RPMI8226 (cell line): ENCODE results near the gene TBX22.
"Not testable (repeated sequence)": the region's sequence is repeated elsewhere in the genome, so short reads cannot be mapped to it uniquely, and the experiment has no call there.

Experiments used
- DNase-seq: peaks from one replicate; pipeline ENCODE4 v3.0.0-alpha.2; 2015

The TBX22 gene

GRCh38 chrX:80014141-80014940, at the start of gene TBX22:
TSS of gene TBX22 (plus strand) at chrX:80014753. CDS start at chrX:80022270, 7,517 bp downstream.
- no peak for DNase-seq

GRCh38 chrX:79975605-79976004, 38.9 kb upstream of the TBX22 start:
- no peak for DNase-seq

- no peak for DNase-seq
Observed at GRCh38 chrX:80004458-80004857, 10.1 kb upstream of the TBX22 start.

GRCh38 chrX:80011522-80011921, 3.0 kb upstream of the TBX22 start:
- DNase-seq = no peak

- DNase-seq = no peak
Observed at GRCh38 chrX:80016182-80016581, 1.6 kb downstream of the TBX22 start.

GRCh38 chrX:80021621-80022020, 7.1 kb downstream of the TBX22 start:
- no peak for DNase-seq

GRCh38 chrX:80022363-80023031, 7.9 kb downstream of the TBX22 start:
- DNase-seq = no peak

- no peak for DNase-seq
Observed at GRCh38 chrX:80026116-80026515, 11.6 kb downstream of the TBX22 start.

GRCh38 chrX:80066156-80066555, 51.6 kb downstream of the TBX22 start:
- DNase-seq = not testable (repeated sequence)

- not testable (repeated sequence) for DNase-seq
Observed at GRCh38 chrX:80075625-80076024, 61.1 kb downstream of the TBX22 start.
